WTC11 (cell line): Measurements from ENCODE around the gene CLEC9A. TPM values are rescaled to one million over a fixed set of nuclear protein-coding genes. Genes with fewer than 3 reads are reported as not detected.

Source experiments
- ATAC-seq: fragments of 200-7000 bp; cut with Tn5 transposase; 2 replicates; pipeline ENCODE4 v1.10.0; 2021; ENCODE audit warnings: mild to moderate bottlenecking, moderate library complexity
- CTCF ChIA-PET: fragments of 300-600 bp; sonication (Branson Sonifier 250); formaldehyde crosslinking; loops from one replicate; lab custom pipeline; 2021; ENCODE audit warnings: antibody characterized with exemption; lab: Charles Lee
- POLR2A ChIA-PET: fragments of 350-600 bp; sonication (Branson Sonifier 250); formaldehyde crosslinking; loops from one replicate; lab custom pipeline; 2021; ENCODE audit warnings: antibody characterized with exemption; lab: Charles Lee
- DNase-seq: peaks from one replicate; pipeline ENCODE4 v3.0.0; 2021; ENCODE audit warnings: low spot score
- H3K27ac Mint-ChIP-seq: 2 replicates; pipeline ENCODE4 v1.8.0; 2021; ENCODE audit warnings: mixed read lengths
- H3K27me3 Mint-ChIP-seq: 2 replicates; pipeline ENCODE4 v1.8.0; 2021; ENCODE audit warnings: low read depth, mild to moderate bottlenecking, moderate library complexity, mixed read lengths
- H3K36me3 Mint-ChIP-seq: 2 replicates; pipeline ENCODE4 v1.8.0; 2021; ENCODE audit warnings: mixed read lengths
- H3K4me1 Mint-ChIP-seq: 2 replicates; pipeline ENCODE4 v1.8.0; 2022; ENCODE audit warnings: mixed read lengths
- H3K4me3 Mint-ChIP-seq: 2 replicates; pipeline ENCODE4 v1.8.0; 2021; ENCODE audit warnings: mild to moderate bottlenecking, moderate library complexity, mixed read lengths
- H3K9me3 Mint-ChIP-seq: 2 replicates; pipeline ENCODE4 v1.8.0; 2021; ENCODE audit warnings: mixed read lengths
- AFF4 ChIP-seq: sonication (generic); formaldehyde crosslinking; IDR thresholded peaks from 2 replicates; pipeline ENCODE4 v1.8.1; 2023; ENCODE audit warnings: mild to moderate bottlenecking, missing genetic modification reagents, borderline replicate concordance
- E2F4 ChIP-seq: sonication (generic); formaldehyde crosslinking; IDR thresholded peaks from 2 replicates; pipeline ENCODE4 v1.8.1; 2022; ENCODE audit warnings: low read depth, mild to moderate bottlenecking, moderate library complexity, missing genetic modification reagents, borderline replicate concordance
- ETV6 ChIP-seq: sonication (generic); formaldehyde crosslinking; IDR thresholded peaks from 2 replicates; pipeline ENCODE4 v1.8.1; 2022; ENCODE audit warnings: mild to moderate bottlenecking, missing genetic modification reagents
- GABPB1 ChIP-seq: sonication (generic); formaldehyde crosslinking; IDR thresholded peaks from 2 replicates; pipeline ENCODE4 v1.8.1; 2023; ENCODE audit warnings: mild to moderate bottlenecking, missing genetic modification reagents
- GRHL2 ChIP-seq: fragments of 250-450 bp; sonication (Bioruptor Pico); IDR thresholded peaks from 2 replicates; pipeline ENCODE4 v1.8.0; 2022; ENCODE audit warnings: mild to moderate bottlenecking, moderate library complexity; ENCODE audit not compliant: insufficient replicate concordance, severe bottlenecking
- JUN ChIP-seq: sonication (generic); formaldehyde crosslinking; IDR thresholded peaks from 2 replicates; pipeline ENCODE4 v1.8.0; 2023; ENCODE audit warnings: mild to moderate bottlenecking, missing genetic modification reagents
- MXD4 ChIP-seq: fragments of 250-450 bp; sonication (Bioruptor Pico); IDR thresholded peaks from 2 replicates; pipeline ENCODE4 v1.8.0; 2021; ENCODE audit warnings: mild to moderate bottlenecking, moderate library complexity, borderline replicate concordance
- NFATC4 ChIP-seq: fragments of 250-450 bp; sonication (Bioruptor Pico); IDR thresholded peaks from 2 replicates; pipeline ENCODE4 v1.9.0; 2021; ENCODE audit warnings: mild to moderate bottlenecking
- NFE2L1 ChIP-seq: sonication (generic); formaldehyde crosslinking; IDR thresholded peaks from 2 replicates; pipeline ENCODE4 v1.8.1; 2023; ENCODE audit warnings: missing genetic modification reagents
- PRDM15 ChIP-seq: sonication (generic); formaldehyde crosslinking; IDR thresholded peaks from 2 replicates; pipeline ENCODE4 v1.8.0; 2022; ENCODE audit warnings: missing genetic modification reagents
- ZMAT4 ChIP-seq: fragments of 250-450 bp; sonication (Bioruptor Pico); IDR thresholded peaks from 2 replicates; pipeline ENCODE4 v1.9.0; 2021; ENCODE audit warnings: mild to moderate bottlenecking
- ZNF263 ChIP-seq: sonication (generic); formaldehyde crosslinking; IDR thresholded peaks from 2 replicates; pipeline ENCODE4 v1.8.1; 2022; ENCODE audit warnings: low read depth, mild to moderate bottlenecking, moderate library complexity, missing genetic modification reagents
- total RNA-seq: library from RNA; stranded (reverse); gene quantifications from 3 replicates; pipeline ENCODE4 v1.2.3, GENCODE V29; 2021
- TF ChIP-seq, protein P1 (sequence below): fragments of 250-450 bp; sonication (Bioruptor Pico); conservative IDR thresholded peaks from 2 replicates; pipeline ENCODE4 v1.9.0; 2021; ENCODE audit warnings: mild to moderate bottlenecking
- TF ChIP-seq, protein P2 (sequence below): fragments of 250-450 bp; sonication (Bioruptor Pico); IDR thresholded peaks from 2 replicates; pipeline ENCODE4 v1.9.0; 2021; ENCODE audit warnings: mild to moderate bottlenecking, borderline replicate concordance
- TF ChIP-seq, protein P3 (sequence below): sonication (generic); formaldehyde crosslinking; IDR thresholded peaks from 2 replicates; pipeline ENCODE4 v1.8.0; 2023; ENCODE audit warnings: missing genetic modification reagents

CLEC9A gene
- total RNA-seq, 1 experiment from 2014 or later, result not detected

DNA sequence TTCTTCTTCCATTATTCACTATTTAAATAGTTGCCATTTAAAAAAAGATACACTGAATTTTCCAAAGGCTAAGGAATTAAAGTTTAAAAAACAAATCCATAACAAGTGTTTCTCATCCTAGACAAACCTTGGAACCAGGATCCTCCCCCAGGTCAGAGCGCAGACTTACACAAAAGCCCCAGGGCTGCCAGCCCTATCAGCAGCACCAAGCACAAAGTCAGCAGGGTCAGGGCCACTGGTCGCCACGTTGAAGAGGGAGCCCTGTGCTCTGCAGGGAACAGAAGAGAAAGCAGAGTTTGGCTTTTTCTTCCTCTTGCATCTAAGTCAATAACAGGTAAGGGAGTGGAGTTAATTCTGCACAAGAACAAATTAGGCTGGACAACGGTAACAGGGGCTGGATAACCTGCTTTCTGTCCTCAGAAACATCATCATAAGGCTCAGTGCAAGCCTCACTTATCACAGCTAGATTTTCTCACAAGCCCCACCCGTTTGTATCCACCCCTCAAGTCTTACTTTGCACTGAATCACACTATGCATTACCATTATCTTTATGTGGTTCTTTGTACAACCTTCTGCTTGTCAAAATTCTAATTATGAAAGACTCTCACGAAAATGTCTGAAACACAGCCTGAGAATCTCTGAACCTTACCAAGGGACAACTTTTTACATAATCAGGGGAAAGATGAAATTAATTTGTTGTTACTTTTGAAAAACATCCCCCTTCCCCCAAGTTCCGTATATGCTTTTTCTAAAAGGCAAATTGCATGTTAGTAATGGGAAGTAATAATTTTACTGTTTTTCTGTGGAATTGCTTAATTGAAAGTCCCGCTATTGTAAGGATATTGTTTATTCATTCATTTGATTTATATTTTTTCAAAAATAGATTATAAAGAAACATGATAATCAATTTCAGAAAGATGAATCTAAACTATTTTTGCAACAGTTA, 58.7 kb downstream of the CLEC9A start (continued):
- TF ChIP-seq AFF4, result no peak
- TF ChIP-seq MXD4 (CRISPR knock-in tag), result no peak
- no peak for TF ChIP-seq ETV6 (CRISPR knock-in tag)
- TF ChIP-seq E2F4 (CRISPR knock-in tag), result no peak
- TF ChIP-seq ZNF263 (CRISPR knock-in tag), result no peak
- TF ChIP-seq GABPB1 (CRISPR knock-in tag), result no peak
- TF ChIP-seq, protein P1, sequence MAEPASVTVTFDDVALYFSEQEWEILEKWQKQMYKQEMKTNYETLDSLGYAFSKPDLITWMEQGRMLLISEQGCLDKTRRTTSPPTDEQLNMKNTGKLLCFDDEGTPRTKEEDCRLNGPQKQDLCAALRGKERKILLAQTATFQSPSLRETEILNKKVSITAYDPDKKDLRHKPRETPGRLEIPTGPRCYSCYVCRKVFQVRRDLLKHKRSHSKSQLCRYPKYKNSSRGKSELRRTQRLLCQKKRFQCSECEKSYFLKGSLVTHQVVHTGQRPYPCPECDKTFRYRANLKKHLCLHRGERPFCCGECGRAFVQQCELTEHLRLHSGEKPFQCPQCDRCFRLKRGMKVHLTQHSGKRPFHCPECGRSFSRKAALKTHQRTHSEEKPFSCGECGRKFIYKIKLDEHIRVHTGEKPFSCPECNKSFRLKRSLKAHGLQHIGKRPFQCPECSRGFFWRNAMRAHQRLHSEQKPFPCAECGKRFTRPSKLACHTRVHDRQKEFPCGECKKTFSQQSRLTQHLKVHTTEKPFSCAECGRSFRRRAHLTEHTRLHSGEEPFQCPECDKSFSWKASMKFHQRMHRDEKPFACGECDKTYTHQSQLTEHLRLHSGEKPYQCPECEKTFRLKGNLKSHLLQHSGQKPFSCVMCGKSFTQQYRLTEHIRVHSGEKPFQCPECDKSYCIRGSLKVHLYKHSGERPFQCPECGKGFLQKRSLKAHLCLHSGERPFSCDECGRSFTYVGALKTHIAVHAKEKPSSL (CRISPR knock-in tag), result no peak
- TF ChIP-seq, protein P2, sequence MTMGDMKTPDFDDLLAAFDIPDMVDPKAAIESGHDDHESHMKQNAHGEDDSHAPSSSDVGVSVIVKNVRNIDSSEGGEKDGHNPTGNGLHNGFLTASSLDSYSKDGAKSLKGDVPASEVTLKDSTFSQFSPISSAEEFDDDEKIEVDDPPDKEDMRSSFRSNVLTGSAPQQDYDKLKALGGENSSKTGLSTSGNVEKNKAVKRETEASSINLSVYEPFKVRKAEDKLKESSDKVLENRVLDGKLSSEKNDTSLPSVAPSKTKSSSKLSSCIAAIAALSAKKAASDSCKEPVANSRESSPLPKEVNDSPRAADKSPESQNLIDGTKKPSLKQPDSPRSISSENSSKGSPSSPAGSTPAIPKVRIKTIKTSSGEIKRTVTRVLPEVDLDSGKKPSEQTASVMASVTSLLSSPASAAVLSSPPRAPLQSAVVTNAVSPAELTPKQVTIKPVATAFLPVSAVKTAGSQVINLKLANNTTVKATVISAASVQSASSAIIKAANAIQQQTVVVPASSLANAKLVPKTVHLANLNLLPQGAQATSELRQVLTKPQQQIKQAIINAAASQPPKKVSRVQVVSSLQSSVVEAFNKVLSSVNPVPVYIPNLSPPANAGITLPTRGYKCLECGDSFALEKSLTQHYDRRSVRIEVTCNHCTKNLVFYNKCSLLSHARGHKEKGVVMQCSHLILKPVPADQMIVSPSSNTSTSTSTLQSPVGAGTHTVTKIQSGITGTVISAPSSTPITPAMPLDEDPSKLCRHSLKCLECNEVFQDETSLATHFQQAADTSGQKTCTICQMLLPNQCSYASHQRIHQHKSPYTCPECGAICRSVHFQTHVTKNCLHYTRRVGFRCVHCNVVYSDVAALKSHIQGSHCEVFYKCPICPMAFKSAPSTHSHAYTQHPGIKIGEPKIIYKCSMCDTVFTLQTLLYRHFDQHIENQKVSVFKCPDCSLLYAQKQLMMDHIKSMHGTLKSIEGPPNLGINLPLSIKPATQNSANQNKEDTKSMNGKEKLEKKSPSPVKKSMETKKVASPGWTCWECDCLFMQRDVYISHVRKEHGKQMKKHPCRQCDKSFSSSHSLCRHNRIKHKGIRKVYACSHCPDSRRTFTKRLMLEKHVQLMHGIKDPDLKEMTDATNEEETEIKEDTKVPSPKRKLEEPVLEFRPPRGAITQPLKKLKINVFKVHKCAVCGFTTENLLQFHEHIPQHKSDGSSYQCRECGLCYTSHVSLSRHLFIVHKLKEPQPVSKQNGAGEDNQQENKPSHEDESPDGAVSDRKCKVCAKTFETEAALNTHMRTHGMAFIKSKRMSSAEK (CRISPR knock-in tag), result no peak
- no peak for TF ChIP-seq JUN (CRISPR knock-in tag)
- TF ChIP-seq ZMAT4 (CRISPR knock-in tag), result no peak

GRCh38 chr12:10094646-10095395, 64.3 kb downstream of the CLEC9A start:
- Mint-ChIP-seq H3K9me3 (no peaks in the 10 kb centered on the region), H3K4me1 (peaks cover 16% of the 10 kb centered on the region), H3K27ac (no peak overlapping the region), H3K27me3 (no peaks in the 10 kb centered on the region), H3K4me3 (no peak overlapping the region), H3K36me3 (no peaks in the 10 kb centered on the region)
- no peak for ATAC-seq
- ChIA-PET CTCF (interaction anchor here (1.2 kb wide), 1 partner anchor 344 kb away, joined by 3 read pairs; no protein-coding TSS in a partner anchor), POLR2A (no interaction called here)
- DNase-seq, result no peak
- TF ChIP-seq NFATC4 (CRISPR knock-in tag) (no peak), GRHL2 (no peak), GABPB1 (CRISPR knock-in tag) (no peak), NFE2L1 (CRISPR knock-in tag) (no peak), PRDM15 (no peak)
- TF ChIP-seq, protein P3, sequence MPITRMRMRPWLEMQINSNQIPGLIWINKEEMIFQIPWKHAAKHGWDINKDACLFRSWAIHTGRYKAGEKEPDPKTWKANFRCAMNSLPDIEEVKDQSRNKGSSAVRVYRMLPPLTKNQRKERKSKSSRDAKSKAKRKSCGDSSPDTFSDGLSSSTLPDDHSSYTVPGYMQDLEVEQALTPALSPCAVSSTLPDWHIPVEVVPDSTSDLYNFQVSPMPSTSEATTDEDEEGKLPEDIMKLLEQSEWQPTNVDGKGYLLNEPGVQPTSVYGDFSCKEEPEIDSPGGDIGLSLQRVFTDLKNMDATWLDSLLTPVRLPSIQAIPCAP (CRISPR knock-in tag), result no peak
